ENCODE data around the gene HOXD4. TPM values are rescaled to one million over a fixed set of nuclear protein-coding genes. Genes with fewer than 3 reads are reported as not detected.

The HOXD4 gene
- total RNA-seq, 3 donors from 2014 or later = 4.7 to 6.5 (median 5.9) TPM

GRCh38 chr2:176137906-176138305, 13.4 kb upstream of the HOXD4 start:
- no peak for TF ChIP-seq CTCF (IDR thresholded peaks at IDR 0.05)
- DNase-seq (no peak), ATAC-seq (no peak)
- H3K4me3 ChIP-seq = no peak overlapping the region
- no peaks in the 10 kb centered on the region for H3K36me3 ChIP-seq (ENCODE audit: low read depth)
- no peaks in the 10 kb centered on the region for H3K9me3 ChIP-seq
- intact Hi-C loops (cut with DNase I, micrococcal nuclease) = no loop called here
- H3K4me1 ChIP-seq (ENCODE audit: low read depth) = no peaks in the 10 kb centered on the region

- no peak for DNase-seq
- TF ChIP-seq CTCF (IDR thresholded peaks at IDR 0.05) = no peak
- H3K9me3 ChIP-seq = no peaks in the 10 kb centered on the region
- H3K36me3 ChIP-seq (ENCODE audit: low read depth) = no peaks in the 10 kb centered on the region
- intact Hi-C loops (cut with DNase I, micrococcal nuclease) = no loop called here
- no peak for ATAC-seq
- peaks cover 3% of the 10 kb centered on the region for H3K4me1 ChIP-seq (ENCODE audit: low read depth)
- H3K4me3 ChIP-seq = no peak overlapping the region
Measured at GRCh38 chr2:176138526-176138922, 12.8 kb upstream of the HOXD4 start.

- H3K4me3 ChIP-seq = no peak overlapping the region
- H3K4me1 ChIP-seq (ENCODE audit: low read depth) = peaks cover 6% of the 10 kb centered on the region
- no peaks in the 10 kb centered on the region for H3K36me3 ChIP-seq (ENCODE audit: low read depth)
- intact Hi-C loops (cut with DNase I, micrococcal nuclease) = no loop called here
- DNase-seq (no peak), ATAC-seq (no peak)
- no peak for TF ChIP-seq CTCF (IDR thresholded peaks at IDR 0.05)
- no peaks in the 10 kb centered on the region for H3K9me3 ChIP-seq
Measured at GRCh38 chr2:176138923-176139660, 12.3 kb upstream of the HOXD4 start.

- Histone ChIP-seq H3K4me3 (no peak overlapping the region), H3K36me3 (ENCODE audit: low read depth) (no peaks in the 10 kb centered on the region), H3K4me1 (ENCODE audit: low read depth) (peaks cover 6% of the 10 kb centered on the region), H3K9me3 (no peaks in the 10 kb centered on the region)
- DNase-seq (peak in 1 of 3 donors; percentile 38), ATAC-seq (no peak)
- intact Hi-C loops (cut with DNase I, micrococcal nuclease) = loop anchor here (2.0 to 10.0 kb wide), 6 partner anchors 145 to 685 kb away; no protein-coding TSS in a partner anchor
- no peak for TF ChIP-seq CTCF (IDR thresholded peaks at IDR 0.05)
Measured at GRCh38 chr2:176139661-176140512, 11.5 kb upstream of the HOXD4 start.

- peak; percentile 83 for TF ChIP-seq CTCF (IDR thresholded peaks at IDR 0.05)
- peak overlapping the region; percentile 10 for H3K4me3 ChIP-seq
- intact Hi-C loops (cut with DNase I, micrococcal nuclease) = loop anchor here (2.0 to 10.0 kb wide), 6 partner anchors 144 to 684 kb away; no protein-coding TSS in a partner anchor
- no peaks in the 10 kb centered on the region for H3K9me3 ChIP-seq
- no peaks in the 10 kb centered on the region for H3K36me3 ChIP-seq (ENCODE audit: low read depth)
- ATAC-seq = peak; percentile 83
- H3K4me1 ChIP-seq (ENCODE audit: low read depth) = peaks cover 7% of the 10 kb centered on the region
- DNase-seq = peak in 2 of 3 donors; percentile 76 to 87
Measured at GRCh38 chr2:176140513-176141317, 10.6 kb upstream of the HOXD4 start.
